Activated naive CD8-positive, alpha-beta T cell treated with anti-CD3 and anti-CD28 coated beads, Interleukin-2, amount 50 U/mL, for 16 hours (primary cell): ENCODE data around the gene SYNDIG1.
"Not testable (repeated sequence)": the region's sequence is repeated elsewhere in the genome, so short reads cannot be mapped to it uniquely, and the experiment has no call there.

ENCODE experiments used
- DNase-seq: peaks from one replicate; pipeline ENCODE4 v3.0.0-alpha.2; 2020; ENCODE audit warnings: low read depth, low spot score

SYNDIG1 gene

DNA sequence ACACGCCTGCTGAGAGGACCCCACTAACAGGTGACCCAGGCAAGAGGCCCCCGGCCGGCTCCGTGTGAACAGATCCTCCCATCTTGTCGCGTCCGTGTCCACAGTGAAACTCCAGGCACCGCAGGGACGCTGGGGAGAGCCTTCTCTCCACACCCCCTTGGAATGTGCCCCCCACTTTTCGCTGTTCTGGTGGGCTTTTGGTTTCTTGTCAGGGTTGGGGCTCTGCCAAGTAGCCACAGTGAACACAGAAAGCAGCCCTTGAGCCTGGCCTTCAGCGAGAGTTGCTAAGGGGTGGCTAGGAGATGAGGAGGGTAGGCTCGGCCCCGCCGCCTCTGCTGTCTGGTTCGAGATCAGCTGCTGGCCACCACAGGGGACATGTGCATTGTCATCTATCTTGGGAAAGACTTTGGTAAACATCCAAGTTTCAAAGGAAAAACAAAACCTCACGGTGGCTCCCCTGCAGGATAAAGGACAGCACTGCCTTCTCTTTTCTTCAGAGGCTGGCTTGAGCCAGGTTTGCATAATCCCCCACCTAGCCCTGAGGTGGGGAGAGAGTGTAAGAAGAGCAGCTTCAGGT lies 22.7 kb downstream of the SYNDIG1 start:
- no peak for DNase-seq

DNA sequence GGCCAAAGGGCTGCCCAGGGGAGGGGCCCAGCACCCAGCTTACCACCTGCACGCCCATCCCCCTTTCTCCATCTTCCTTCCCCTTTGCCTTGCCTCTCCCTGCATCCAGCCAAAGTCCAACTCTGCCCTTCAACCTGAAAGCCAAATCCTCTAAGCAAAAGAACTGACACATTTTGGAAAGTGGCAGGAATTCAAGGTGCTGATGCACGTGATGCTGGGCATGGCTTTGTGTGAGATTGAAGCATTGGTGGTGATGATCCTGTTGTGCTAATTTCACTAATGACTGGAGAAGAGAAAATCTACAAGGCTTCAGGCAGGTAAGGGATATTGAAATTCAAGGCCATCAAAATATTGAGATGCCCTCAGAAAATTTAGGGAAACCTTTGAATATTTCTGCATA lies 23.3 kb downstream of the SYNDIG1 start:
- no peak for DNase-seq

DNA sequence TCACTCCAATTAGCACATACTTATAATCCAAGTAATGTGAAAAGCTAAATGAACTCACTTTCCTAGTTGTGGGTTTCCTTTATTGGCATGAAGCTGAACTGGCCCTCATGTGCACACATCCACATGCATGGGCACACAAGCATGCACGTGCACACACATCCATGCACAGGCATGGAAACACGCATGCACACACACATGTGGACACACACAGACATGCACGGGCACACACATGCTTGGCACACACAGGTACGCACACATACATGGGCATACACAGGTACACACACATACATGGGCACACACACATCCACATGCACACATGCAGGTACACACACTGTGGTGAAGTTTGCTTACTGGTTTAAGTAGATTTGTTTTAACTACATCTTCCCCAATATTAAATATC lies 23.8 kb downstream of the SYNDIG1 start:
- DNase-seq = no peak

DNA sequence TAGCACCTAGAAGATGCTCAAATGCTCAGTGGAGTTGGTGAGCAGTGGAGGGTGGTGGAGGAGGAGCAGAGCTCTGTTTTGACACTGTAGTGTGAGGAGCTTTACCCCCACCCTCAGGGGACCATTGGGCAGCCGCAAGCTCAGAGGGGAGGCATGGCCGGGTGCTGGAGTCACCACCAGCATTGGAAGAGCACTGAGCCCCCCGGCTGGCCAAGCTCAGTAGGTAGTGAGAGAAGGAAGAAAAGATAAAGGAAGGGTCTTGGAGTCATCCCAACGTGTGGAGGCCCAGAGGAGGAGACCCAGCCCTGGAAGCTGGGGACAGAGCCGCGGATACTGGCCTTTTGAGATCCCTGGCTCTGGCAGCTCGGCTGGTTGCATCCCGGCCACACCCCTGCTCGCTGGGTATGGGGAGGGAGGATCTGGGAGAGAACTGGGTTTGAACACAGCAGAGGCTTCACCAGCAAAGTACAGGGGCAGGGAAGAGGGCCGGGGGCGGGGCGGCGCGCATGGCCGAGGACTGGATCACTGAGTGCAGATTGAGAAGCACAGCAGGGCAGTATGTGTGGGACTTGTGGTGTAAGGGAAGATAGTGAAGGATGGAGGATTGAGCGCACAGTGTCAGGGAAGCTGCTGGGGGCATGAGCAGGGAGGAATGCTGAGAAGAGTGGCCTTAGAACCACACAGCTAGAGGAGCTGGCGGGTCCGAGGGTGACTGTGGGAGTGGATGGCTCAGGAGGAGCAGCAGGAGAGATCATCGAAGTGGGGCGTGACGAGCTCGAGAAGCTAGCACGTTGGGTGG lies 24.4 kb downstream of the SYNDIG1 start:
- DNase-seq = no peak

DNA sequence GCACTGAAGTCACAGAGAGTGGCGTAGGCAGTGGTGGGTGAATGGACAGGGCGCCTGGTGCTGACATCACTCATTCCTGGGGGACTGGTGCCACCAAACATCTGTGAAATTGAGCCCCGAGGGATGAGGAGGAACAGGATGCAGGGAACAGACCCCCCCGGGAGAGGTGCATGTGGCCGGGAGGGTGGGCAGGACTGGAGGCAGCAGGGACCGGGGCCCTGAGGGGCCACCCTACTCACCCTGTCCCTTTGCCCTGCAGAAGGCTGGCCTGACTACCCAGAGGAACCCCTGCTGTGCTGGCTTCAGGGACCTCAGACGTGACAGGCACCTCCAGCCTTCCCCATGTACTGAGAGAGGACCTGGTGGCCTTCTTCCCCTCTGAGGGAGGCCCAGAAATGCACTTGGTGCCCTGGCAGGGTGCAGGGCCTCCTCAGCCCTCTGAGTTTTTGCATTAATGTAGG lies 25.1 kb downstream of the SYNDIG1 start:
- DNase-seq = no peak

DNA sequence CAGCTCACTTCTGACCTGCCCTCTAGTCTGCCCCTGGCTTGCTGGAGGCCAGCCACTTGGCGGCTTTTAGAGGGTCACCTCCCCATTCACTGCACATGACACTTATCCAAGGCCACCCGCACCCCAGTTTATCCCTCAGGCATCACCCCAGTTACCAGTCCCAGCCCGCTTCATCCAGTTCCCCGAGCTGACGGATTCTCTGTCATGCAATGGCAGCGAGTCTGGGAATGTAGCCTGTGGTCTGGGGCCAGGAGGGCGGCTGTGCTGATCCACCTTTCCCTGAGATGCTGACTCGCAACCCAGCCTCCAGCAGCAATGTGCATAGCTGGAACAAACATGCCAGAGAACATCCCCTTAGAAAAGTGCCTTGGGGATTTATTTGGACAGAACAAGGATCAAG lies 25.8 kb downstream of the SYNDIG1 start:
- DNase-seq = no peak

DNA sequence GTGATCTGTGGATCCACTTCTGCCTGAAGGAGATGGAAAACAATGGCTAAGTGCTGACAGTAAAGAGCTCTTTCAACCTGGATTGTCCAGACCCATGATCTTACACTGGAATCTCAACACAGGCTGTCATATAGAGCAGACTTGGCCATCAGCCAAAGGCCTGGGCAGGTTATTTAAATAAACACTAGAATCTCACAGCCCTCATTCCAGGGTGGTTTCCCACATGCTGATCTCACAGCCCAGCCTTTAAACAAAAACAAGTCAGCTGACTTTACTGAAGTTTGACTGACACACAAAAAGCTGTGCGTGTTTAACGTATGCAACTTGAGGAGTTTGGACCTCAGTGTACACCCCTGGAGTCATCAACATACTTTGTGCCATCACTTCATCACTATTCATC lies 28.4 kb downstream of the SYNDIG1 start:
- no peak for DNase-seq

DNA sequence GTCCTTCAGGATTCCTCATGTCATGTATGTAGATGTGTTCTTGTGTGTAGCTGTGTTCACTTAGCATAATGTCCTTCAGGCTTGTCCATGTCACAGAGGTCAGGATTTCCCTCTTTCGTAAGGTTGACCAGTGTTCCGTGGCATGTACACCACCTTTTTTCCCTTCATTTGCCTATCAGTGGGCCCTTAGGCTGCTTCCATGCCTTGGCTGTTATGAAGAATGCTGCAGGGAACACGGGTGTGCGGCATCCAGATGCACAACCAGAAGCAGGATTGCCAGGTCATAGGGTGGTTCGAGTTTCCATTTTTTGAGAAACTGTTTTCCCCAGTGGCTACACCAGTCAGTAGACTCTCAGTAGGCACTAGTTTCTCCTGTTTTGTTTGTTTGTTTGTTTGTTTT lies 29.2 kb downstream of the SYNDIG1 start:
- no peak for DNase-seq

DNA sequence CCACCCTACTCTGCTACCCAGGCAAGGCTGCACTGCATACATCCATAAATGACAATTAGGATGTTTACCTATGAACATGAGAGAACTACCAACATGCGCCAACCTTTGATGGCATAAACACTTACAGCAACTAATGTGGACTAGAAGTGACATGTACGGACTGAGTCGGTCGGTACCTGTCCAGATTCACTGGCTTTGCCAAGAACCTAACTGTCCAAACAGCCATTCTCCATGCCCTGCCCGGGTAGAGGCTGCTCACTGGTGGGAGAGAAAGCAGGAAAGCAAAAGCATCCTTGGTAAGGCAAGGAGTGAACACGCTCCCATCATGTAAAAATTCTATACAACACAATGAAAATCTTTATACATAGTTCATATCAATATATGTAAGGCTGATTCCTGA lies 30.0 kb downstream of the SYNDIG1 start:
- DNase-seq = no peak

DNA sequence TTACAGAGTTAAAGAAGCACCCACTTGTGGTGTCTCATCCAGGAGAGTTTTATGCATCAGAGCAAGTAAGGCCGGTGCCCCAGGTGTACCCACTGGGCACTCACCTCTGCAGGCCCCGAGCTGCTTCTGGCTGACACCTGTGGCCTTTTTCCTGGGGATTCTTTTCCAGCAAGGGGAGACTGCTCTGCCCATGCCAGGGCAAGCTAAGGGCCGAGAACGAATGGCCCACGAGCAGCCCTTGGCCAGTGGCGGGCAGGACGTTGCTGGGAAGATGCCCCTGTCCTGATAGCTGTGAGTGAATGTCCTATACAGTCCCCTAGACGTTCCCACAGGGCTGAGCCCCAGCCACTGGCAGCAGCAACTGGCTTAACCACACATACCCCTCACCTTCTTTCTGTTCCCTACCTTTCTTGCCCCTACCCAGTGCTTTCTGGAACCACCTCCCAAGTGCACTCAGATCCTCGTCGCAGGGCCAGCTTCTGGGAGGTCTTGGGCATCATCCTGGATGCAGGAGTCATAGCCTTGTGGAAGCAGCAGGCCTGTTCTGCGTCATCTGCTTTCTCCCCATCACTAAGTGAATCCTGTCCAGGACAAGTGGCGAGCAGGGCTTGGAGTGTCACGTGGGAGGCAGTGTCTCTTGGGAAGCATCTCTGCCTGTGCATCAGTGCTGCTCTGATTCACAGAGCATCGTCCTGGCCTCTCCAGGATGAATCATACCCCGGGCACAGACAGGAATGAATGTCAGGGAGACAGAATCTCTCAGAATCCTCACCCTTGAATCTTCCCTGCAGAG lies 32.5 kb downstream of the SYNDIG1 start:
- DNase-seq = no peak

DNA sequence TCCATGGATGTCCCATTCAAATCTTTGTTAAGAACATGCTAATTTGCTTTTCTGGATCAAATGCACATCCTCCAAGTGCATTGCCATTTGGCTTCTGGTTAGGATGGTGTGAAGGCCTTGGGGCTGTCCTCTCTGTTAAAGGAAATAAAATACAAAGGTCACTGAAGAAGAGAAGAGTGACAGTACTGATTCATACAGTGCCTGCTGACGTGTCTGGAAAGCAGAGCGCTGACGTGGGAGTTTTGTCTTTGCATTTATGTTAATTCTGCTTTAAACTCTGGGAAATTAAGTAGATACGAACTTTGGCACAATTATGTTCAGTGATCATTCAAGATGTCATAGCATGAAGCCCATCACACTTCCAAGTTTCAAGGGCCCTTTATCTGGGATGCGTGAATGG lies 33.2 kb downstream of the SYNDIG1 start:
- no peak for DNase-seq

DNA sequence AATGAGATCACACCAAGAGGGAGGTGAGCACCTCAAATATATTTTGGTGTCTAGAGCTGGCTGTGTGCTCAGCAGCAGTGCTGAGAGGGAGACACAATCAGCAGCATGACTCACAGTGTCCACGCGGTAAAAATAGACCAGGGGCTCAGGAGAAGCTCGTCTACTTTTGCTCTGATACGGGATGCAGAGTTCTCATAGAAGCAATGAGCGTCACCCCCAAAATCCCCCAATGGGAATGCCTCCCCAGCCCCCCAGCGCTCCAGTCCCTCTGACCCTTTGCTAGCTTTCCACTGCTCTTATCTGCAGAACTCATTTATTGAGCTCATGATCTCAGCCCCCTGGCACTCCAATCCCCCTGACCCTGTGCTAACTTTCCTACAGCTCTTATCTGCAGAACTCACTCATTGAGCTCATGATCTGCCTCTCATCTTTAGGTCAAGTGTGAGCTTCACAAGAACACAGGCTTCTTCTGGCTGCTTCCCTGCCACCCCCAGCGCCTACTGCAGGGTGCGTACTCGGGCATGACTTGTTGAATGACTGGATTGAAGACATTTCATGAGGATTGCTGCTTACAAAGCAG lies 34.0 kb downstream of the SYNDIG1 start:
- DNase-seq = no peak

DNA sequence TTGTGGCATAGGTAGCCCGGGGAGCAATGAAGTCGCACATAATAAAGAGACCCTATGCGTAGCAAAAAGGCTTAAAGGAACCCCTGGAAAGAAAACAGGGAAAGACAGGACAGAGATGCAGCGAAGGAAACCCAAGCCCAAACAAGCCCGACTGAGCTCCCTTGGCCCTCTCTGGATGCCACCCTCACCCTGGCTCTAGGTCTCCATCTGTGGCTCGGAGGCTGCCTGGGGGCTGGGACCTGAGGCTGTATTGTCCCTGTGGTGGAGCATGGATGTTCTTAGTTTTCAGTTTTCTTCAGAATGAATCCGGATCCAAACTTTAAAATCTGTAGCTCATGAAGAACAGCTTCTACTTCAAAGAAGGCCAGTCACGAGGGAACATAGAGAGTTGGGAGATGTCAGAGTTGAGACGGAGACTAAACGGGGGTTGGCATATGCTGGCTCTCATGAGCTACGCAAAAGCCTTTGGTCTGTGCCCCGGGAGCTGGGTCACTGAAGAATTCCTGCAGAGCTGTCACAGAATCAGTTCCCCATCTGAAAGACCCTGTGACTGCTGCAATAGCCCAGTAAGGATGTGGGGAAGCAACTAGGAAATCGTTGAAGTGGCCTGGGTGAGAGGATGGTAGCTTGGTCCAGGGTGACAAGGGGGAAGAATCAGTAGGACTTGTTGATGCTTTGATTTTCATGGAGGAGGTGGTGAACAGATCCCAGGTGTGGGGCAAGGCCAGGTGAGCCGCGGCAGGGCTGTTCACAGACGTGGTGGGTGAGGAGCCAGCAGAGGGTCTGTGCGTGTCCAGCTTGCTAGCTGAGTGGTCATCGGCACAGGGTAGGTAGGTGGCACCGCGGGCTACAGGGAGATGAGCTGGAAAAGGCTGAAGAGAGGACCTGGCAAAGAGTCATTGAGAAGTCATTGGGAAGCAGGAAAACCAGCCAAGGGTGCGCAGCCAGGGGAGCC lies 35.2 kb downstream of the SYNDIG1 start:
- DNase-seq = no peak

DNA sequence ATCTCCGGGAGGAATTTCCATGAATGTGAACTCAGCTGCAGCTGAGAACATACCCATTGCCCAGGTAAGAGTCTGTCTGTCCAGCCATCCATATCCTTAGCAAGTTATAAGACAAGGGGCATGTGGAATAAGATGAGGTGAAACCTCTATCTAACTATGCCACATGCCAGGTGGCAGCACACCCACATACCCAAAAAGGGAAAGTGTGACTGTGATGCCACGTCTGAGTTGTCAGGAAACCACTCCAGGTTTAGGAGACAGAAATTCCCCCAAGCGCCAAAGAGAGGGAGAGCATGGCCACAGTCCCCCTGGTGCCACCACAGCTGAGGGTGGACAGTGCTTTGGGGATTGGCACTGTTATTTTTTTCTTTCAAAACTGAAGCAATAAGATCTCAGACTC lies 36.7 kb downstream of the SYNDIG1 start:
- DNase-seq = no peak

DNA sequence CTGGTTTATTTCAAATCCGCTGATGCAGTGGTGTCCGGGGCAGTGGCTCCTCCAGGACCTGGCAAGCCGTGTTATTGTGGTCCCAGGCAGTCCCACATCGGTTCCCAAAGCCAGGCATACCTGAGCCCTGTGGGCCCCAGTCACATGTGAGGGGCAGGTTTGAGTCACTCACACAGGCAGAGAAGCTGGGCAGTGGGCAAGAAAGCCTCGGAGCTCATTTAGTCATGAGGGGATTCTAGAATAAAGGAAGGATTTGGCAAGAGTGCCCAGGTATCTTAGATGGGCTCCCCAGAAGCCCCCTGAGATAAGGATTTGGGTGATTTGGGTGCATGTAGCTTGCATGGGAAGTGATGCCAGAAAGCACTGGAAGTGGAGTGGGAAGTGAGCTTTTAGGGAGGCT lies 37.3 kb downstream of the SYNDIG1 start:
- no peak for DNase-seq

DNA sequence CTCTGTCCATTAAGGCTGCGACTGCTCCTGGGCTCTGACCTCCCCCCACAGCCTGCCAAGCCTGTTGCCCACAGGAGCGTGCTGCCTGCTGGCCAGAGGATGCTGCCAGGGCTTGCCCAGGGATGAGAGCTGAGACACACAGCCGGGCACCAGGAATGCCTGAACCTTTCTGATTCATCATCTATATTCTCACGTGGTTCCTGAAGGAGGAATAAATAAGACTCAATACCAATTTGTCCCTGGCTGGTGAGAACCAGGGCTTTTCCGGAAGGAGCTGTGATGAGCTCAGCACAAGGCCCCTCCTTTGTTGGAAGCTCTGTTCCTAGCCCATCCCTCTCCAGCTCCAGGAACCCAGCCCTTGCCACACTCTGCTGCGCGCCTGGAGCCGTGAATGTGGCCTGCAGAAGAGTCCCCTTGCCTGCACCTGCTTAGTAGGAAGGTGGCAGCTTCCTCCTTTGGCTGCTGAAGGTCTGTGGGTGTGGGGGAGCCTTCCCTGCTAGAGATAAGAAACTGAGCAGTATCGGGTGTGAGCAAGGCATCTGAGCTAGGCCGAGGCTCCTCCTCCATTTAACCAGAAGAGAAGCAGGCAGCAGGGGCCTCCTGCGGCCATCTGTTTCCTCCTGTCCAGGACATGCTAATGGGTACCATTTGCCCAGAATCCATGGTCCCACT lies 37.9 kb downstream of the SYNDIG1 start:
- DNase-seq = no peak

DNA sequence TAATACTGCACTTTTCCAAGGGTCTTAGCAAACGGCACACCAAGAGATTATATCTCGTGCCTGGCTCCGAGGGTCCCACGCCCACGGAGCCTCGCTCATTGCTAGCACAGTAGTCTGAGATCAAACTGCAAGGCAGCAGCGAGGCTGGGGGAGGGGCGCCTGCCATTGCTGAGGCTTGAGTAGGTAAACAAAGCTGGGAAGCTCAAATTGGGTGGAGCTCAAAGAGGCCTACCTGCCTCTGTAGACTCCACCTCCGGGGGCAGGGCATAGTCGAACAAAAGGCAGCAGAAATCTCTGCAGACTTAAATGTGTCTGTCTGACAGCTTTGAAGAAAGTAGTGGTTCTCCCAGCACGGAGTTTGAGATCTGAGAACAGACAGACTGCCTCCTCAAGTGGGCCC lies 43.0 kb downstream of the SYNDIG1 start:
- DNase-seq = not testable (repeated sequence)

DNA sequence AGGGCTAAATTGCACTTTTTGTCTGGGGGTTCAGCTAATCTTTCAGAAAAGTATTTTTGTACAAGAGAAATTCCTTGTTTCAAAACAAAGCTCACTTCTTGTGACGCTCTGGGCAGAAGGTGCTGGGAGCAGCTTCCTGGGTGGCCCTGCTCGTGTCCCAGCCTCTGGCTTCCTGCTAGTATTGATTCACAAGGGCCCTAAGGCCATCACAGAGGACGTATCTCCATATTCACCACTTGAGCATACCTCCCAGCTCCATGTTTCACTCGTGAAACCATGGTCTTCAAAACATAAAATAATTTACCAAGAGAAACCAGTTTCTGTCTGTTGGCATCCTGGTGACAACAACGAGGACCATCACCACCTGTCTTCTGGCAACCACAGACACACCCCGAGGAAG lies 49.1 kb downstream of the SYNDIG1 start:
- no peak for DNase-seq

DNA sequence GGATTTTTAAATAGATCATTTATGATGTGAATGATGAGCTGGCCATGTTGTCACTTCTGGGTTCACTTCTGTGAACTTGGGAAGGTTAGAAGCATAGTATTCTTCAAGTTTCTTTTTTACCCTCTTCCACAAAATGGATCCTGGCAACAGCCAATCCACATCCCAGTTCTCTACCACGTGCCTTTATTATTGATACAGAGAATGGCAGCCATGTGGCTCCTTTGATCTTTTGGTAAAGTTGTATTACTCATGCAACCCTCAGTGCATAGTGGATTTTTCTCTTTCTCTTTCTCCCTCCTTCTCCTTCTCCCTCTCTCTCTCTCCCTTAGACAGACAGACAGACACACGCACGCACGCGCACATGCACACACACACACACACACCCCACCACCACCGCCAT lies 50.0 kb downstream of the SYNDIG1 start:
- DNase-seq = no peak

DNA sequence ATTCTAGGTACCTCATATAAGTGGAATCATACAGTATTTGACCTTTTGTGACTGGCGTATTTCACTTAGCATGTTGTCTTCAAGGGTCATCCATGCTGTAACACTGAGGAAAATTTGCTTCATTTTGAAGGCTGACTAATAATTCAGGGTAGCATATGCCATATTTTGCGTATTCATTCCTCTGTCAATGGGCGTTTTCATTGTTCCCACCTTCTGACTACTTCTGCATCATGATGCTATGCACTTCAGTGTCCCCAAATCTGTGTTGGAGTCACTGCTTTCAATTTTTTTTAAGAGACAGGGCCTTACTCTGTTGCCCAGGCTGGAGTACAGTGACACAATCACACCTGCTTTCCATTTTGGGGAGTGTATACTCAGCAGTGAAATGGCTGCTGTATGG lies 51.6 kb downstream of the SYNDIG1 start:
- no peak for DNase-seq
